HG02973 (cell line): ENCODE data around the gene CDK13.

Experiments
- ATAC-seq: cut with Tn5 transposase; IDR thresholded peaks from one replicate; pipeline ENCODE4 v1.9.1; 2021; ENCODE audit warnings: moderate library complexity; ENCODE audit not compliant: unreplicated experiment

CDK13 gene

DNA sequence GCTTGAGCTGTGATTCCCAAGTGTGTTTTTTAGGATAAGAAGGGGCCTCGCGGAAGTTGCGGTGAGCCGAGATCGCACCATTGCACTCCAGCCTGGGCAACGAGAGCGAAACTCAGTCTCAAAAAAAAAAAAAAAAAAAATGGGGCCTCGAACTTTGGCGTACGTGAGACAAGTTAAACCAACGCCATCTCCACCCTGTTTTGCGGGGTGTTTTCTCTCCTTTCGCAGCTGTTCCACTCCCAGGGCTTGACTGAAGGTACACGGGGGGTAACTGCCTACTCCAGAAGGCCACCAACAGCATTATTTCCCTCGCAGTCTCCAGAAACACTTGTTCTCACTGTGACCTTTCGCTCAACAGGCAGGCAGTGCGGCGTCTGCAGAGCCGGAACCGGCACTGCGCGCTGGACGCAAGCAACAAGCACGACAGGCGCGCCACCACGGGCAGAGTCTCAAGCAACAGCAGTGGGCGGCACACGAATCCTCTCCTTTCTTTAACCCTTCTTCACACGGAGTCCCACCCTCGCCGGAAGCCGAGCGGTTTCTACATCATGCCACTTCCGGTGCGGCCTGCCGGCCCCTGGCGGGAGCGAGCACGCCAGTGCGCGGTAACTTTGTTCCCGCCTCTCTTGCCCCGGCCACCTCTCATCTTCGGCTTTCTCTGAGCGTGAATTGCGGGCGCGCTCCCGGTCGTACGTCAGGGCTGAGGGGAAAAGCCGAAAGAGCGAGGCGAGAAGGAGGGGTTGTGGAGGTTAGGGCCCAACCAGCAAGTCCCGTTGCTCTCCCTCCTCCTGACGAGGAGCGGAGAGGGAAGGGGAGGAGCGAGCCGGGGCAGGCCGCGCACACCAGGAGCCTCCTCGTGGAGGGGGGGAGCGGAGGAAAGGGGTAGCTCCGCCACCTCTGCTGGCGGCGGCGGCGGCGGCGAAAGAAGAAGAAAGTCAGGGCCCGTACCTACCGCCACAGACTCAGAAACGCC is 814 bp upstream of the CDK13 start:
- peak; percentile 68 for ATAC-seq

- no peak for ATAC-seq
Observed at GRCh38 chr7:39950473-39951225, 593 bp downstream of the CDK13 start.

GRCh38 chr7:39951226-39952194 is 1.5 kb downstream of the CDK13 start:
- peak; percentile 24 for ATAC-seq

DNA sequence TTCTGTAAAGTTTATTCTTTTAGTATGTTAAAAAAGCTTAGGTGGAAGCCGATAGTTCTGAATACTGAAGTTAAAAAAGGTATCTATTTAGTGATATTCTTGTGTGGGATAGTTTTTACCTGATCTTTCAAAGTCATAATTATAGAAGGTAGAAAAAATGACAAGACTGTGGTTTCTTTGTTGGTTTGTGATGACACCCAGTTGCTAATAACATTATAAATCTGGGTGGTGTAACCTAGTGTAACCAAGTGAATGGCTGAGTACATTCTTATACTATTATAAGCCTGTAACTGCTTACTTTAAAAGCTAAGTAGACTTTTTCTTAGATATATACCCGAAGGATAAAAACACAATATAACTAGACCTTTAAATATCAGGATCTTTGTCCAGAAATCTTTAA is 2.3 kb downstream of the CDK13 start:
- ATAC-seq = no peak

GRCh38 chr7:39952803-39953202 is 2.7 kb downstream of the CDK13 start:
- no peak for ATAC-seq

GRCh38 chr7:39954694-39955093 is 4.6 kb downstream of the CDK13 start:
- no peak for ATAC-seq

- ATAC-seq = no peak
Observed at GRCh38 chr7:39958038-39958437, 8.0 kb downstream of the CDK13 start.

DNA sequence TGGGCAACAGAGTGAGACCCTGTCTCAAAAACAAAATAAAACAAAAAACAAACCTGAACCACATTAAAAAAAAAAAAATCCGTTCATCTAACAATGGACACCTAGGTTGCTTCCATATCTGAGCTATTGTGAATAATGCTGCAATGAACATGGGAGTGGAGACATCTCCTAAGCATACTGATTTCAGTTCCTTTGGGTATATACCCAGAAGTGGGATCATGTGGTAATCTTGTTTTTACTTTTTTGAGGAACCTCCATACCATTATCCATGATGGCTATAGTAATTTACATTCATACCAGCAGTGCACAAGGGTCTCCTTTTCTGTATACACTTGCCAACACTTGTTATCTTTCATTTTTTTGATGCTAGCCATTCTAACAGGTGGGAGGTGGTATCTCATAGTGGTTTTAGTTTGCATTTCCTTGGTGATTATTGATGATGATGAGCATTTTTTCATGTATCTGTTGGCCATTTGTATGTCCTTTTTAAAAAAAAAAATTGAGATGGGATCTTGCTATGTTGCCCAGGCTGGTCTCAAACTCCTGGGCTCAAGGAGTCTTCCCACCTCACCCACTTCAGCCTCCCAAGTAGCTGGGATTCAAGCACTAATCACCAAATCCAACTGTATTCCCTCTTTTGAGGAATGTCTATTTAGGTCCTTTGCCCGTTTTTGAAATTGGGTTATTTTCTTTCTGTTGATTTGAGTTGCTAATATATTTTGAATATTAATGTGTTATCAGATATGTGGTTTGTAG is 17.5 kb downstream of the CDK13 start:
- ATAC-seq = no peak

DNA sequence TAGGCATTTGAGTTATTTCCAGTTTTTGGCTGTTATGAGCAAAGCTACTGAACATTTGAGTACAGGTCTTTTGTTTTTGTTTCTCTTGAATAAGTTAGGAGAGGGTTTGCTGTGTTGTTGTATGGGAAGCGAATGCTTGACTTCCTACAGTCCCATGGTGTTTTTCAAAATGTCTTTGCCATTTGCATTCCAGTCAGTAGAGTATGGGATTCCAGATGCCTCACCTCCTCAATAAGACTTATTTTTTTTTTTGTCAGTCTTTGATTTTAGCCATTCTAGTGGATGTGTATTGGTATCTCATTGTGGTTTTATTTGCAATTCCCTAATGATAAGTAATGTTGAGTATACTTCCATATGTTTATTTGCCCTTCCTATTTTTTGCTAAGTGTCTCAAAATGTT is 19.4 kb downstream of the CDK13 start:
- ATAC-seq = no peak

DNA sequence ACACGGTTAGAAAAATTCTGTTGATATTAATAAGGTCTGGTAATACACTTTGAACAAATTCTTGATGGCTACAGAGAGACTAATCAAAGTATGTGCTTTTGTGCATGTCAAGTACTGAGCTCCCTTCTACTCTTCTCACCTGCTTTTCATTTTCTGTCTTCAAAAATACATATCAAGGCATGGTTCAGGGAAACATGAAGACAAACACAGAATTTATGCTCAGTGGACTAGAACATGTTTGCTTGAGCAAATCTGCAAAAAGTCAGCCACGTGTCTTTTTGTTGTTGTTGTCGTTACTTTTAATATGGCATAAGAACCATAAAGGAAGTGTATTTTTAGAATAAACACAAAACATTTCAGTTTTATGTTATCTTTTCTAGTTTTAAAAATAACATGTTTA is 21.9 kb downstream of the CDK13 start:
- ATAC-seq = no peak

DNA sequence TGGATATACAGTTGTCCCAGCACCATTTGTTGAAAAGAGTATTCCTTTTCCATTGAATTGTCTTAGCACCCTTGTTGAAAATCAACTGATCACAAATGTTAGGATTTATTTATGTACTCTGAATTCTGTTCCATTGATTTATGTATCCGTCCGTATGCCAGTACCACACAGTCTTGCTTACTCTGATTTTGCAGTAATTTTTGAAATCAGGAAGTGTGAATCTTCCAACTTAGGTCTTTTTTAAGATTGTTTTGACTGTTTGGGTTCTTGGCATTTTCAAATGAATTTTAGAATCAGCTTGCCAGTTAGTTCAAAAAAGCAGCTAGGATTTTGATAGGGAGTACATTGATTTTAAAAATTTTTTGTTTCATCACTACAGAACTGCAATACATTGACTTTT is 23.7 kb downstream of the CDK13 start:
- no peak for ATAC-seq

DNA sequence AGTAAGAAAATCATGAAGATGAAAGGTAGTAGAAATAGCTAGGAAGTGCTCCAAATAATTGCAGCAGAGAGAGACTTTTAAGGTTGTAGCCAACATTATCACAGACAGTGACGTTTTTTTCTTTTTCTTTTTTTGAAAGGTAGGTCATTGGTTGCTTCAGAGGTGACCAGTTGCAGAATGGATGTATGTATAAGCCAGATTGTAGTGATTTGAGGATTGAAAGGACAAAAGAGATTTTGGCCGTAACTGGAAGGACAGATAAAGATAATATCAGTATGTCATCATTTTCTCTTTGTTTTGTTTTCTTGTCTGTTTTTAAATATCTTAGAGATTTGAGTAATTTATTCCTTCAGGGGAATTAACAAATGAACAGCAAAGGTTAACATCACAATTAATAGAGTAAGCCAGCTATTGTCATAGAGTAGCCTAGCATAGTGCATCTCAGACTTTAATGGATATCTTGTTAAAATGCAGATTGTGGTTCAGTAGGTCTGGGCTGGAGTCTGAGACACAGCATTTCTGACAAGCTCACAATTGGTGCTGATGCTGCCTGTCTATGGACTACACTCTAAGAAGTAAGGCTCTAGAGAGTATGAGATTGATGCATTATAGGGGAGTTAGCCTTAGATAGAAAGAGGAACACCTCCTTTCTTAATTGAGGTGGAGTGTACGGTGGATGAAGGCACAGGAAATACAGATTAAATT is 28.3 kb downstream of the CDK13 start:
- ATAC-seq = no peak

- ATAC-seq = no peak
Observed at GRCh38 chr7:39979406-39980073, 29.5 kb downstream of the CDK13 start.

DNA sequence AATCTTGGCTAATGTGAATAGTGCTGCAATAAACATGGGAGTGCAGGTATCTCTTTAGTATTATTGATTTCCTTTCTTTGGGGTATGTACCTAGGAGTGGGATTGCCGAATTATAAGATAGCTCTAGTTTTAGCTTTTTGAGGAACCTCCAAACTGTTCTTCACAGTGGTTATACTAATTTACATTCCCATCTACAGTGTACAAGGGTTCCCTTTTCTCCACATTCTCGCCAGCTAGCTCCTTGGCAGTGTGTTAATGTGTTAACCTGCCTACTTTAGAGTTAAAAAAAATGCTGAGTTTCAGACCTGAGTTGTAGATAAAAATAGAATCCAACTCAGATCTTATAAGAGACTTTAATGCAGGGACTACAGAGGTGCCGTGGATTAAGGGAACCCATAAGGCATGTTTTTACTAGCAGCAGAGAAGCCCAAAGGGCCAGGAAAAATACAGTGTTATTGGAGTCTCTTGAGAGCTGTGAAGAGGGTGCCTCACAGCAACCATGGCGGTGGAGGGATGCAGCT is 35.4 kb downstream of the CDK13 start:
- no peak for ATAC-seq

DNA sequence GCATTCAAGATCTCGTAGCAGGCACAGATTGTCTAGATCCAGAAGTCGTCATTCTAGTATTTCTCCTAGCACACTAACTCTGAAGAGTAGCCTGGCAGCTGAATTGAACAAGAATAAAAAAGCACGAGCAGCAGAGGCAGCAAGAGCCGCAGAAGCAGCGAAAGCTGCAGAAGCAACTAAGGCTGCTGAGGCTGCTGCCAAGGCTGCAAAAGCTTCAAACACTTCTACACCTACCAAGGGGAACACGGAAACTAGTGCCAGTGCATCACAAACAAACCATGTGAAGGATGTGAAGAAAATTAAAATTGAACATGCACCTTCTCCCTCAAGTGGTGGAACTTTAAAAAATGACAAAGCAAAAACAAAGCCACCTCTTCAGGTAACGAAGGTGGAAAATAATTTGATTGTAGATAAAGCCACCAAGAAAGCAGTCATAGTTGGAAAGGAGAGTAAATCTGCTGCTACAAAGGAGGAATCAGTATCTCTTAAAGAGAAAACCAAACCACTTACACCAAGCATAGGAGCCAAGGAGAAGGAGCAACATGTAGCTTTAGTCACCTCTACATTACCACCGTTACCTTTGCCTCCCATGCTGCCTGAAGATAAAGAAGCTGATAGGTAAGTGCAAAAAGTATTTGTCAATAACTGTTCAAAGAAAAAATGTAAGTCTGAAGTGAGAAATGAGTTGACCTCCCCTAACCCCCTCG is 37.7 kb downstream of the CDK13 start:
- ATAC-seq = no peak

DNA sequence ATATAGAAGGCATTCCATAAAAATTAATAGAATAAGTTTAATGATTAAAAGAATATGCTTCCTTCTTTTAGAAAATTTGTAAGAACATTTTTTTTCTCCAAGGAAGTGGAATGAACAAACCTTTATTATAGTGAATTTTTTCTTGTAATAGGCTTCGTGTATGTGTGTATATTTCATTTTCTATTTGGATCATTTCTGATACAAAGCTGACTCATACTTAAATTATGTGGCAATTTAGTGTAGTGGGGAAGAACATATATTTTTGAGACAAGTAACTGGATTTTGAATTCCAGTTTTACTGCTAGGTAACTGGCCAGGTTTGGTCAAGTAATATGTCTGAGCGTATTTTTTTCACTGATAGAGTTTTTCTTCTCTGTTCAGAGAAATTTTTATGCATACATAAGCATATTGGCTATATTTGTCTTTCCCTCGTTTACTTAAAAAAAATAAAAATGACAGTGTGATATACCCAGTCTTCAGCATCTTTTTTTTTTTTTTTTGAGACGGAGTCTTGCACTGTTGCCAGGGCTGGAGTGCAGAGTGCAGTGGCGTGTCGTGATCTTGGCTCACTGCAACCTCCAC is 50.8 kb downstream of the CDK13 start:
- ATAC-seq = no peak

DNA sequence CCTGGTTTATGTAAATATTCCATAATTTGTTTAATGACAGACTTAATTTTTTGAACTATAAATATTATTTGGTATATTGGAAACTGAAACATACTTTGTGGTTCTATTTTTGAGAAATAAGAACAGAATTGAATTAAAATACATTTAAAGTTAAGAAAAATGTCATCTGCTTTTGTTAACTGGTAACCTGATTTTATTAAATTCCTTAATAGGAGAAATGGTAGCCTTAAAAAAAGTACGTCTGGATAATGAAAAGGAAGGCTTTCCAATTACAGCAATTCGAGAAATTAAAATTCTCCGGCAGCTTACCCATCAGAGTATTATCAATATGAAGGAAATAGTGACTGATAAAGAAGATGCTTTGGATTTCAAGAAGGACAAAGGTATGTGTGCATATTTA is 51.6 kb downstream of the CDK13 start:
- ATAC-seq = no peak

DNA sequence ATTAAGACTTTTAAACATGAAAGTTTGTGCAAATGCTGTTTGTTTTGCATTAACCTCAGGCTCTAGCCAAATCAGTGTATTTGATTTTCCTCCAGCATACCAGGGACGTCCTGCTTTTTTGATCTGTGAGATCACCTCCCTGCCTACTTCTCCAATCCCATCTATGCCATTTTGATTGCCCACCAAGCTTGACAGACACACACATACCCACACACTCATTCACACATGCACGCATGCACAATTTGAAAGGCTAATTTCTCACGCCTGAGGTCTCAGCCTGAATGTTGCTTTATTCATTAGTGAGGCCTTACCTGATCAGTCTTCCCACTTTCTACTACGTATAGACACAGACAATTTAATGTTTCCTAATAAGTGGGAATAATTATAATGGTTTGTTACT is 53.5 kb downstream of the CDK13 start:
- ATAC-seq = no peak
